ENCODE measurements around the gene YTHDF1.
A peak's percentile ranks its signal among the peaks of the same experiment; 100 is the strongest.

Gene YTHDF1
- total RNA-seq = 19.9 to 60.7 (median 44.9) reads per million in 17 experiments

DNA sequence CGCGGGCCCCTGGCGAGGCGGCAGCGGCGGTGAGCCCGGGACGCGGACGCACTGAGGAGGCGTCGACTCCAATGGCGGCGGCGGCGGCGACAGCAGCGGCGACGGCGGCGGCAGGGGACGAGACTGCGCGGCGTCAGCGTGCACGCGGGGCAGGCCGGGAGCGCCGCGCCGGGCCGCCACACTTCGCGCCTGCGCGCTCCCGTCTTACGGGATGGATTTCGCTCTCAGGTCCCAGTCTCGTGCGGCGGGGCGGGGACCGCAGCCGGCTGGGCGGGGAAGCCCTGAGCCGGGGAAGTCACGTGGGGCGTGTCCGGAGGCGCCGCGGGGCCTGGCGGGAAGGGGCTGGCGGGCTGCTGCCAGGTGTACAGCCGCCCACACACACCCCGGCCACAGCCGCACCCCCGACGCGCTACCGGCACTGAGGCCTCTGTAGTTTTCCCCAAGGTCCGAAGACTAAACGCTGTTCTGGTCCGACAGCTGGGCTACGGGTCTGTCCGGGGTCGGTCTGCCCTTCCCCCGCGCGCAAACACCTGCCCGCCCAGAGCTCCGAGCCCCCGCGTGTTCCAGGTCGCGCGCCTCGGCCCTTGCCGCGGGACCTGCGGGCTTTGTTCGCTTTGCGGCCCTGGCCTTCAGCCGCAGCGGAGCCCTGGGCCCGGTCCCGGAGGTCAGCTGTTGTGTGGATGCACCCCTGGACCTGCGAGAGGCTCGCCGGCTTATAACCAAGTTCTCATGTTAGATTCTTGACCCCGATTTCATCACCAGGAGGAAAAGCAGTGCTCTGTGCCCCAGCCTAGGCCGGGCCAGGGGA, at the start of gene YTHDF1:
Gene YTHDF1 (minus strand): TSS at position 91 of the 808 bp plus-strand sequence. CDS start 239 bp downstream, outside the sequence.
- peak; percentile 97 to 99 (median 98) for DNase-seq

DNA sequence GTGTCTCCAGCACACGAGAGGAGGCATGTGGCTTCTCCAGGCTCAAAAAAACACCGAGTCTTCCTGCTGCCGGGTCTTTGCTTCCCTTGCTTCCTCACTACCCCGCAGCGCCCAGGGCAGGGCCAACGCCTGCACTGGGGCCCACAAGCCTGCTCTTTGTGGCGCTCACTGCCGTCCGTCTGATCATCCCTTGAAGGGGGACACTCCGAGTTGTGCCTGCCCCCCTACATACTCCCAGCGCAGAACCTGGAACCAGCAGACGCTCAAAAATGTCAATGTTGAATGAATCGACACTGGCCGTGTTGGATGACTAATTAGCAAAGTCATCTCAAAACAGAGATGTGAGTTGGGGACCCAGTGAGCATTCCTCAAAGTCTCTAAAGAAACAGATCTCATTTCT, 48.6 kb upstream of the YTHDF1 start:
- DNase-seq = no peak

DNA sequence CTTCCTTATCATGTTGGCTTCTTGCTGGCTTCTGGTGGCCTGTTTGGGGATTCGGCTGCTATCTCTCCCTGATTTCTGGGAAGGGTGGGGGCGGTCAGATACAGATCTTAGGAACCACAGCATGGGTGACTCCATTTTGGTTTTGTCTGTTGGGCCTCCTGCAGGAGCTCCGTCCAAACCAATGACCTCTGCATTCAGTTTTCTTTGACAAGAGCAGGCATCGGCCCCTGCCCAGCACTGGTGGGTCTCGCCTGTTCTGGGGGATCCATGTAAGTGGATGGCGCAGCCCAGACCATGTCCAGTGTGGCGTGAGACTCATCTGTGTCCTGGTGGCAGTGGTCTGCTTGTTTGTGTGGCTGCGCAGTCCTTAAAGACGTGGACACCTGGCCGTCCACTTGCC, 48.1 kb upstream of the YTHDF1 start:
- DNase-seq = no peak

DNA sequence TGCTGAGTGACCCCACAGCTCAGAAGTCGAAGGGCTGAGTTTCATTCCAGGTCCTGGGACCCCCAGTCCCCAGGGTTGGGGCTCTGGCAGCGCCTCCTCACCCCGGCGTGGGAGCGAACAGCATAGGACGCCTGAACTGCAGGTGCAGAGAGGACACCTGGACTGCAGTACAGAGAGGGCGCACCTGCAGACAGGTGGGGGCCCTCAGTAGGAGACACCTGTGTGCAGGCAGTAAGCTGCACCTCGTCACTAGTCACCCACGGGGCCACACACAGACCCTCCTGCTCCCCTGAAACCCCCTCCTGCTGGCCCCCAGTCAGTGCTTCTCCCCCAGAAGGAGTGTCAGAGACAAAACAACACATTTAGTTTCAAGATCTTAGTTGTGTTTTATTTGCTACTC, 46.9 kb upstream of the YTHDF1 start:
- DNase-seq = no peak

DNA sequence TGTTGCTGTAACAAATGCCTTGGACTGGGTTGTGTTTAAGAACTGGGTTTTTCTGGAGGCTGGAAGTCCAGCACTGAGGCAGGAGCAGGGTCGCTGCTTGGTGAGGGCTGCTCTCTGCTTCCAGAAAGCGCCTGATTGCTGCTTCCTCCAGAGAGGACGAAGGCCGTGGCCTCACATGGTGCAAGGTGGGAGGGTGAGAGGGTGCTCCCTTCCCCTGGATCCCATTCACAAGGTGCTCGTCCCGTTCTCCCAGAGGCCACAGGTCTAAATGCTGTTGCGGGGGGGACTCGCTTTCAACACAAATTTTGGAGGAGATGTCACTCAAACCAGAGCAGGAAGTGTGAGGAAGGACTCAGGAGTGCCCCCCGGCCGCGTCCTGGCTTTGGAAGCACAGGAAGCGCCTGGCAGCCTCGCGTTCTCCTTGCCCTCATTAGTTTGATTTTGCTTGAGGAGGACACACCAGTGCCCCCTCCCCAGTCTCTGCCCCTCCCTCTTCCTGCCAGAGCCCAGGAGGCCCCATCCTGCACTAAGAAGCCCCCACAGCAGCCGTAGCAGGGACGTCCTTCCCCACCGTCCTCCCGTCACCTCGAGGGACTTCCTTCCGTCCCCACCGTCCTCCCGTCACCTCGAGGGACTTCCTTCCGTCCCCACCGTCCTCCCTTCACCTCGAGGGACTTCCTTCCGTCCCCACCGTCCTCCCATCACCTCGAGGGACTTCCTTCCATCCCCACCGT, 46.0 kb upstream of the YTHDF1 start:
- DNase-seq = no peak

DNA sequence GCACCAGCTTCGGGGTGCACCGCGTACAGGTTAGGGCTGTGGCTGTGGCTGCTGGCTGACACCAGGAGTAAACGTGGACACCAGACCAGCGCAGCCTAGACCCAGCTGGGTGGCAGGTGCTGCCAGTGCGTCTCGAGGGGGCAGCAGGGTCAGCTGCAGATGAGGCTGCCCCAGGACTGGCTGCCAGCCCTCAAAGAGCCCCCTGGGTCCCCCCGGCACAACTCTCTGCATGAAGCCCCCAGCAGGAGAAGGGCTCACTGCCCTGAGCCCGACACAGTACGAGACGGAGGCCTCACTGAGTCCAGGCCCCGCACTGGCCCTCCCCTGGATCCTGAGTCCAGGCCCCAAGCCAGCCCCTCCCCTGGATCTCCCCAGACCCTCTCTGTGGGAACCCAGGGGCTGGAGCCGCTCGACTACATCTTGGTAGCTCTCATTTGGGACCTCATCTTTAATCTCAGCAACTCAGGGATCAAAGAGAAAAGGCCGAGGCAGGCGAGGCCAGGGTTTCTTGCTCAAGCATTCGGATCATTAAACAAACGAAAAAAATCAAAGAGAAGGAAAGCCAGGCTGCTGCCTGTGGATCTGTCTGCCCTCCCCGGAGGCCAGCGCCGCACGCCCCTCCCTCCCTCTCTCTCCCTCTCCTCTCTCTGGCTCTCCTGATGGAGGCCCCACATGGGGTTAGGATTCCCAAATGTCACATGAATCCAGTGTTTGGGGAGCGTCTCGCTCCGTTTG, 45.3 kb upstream of the YTHDF1 start:
- no peak for DNase-seq

DNA sequence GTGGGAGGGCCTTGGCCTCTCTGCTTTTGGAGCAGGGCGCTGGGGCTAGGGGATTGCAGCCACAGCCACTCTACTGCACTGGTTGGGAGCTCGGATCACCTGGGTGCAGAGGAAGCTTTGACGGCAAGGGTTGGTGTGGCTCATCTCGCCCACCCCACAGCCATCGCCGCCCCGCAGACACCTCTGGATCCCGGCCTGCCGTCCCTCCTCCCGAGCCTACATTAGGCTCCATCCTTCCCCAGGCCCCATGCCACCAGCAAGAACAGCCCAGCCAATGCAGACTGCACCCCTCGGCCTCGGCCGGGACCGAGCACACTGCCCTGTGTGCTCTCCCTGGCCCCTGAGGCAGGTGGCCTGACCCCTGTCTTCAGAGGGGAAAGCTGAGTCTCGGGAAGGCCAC, 44.6 kb upstream of the YTHDF1 start:
- DNase-seq = no peak

DNA sequence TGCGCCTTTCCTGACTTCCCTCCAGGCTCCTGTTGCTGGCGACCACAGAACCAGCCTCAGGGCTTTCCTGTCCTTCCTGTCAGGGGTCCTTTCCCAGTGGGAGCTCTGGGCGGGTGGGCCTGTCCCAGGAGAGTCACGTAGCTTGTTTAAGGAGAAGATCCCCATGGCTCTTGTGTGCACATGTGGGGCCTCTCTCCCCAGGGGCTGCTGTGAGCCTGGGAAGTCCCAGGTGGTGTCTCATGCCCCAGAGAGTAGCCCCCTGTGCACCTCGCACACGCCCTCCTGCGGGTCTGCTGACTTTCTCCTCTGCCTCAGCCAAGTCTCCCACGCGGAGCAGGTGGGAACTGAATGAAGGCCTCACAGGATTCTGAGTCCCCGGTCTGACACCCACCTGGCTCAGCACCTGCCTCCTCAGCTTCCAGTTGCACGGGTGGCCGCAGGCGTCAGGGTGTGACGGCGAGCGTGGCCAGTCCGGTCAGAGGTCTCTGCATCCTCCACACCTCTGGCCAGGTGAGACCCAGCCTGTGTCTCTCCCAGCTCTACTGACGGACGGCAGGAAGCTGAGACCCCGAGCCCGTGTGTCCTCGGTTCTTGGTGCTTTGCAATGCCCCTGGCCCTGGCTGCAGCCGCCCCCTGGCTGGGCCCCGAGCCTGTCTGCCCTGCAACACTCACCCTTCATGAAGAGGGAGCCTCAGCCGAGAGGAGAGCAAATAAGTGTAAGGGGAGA, 44.0 kb upstream of the YTHDF1 start:
- no peak for DNase-seq

DNA sequence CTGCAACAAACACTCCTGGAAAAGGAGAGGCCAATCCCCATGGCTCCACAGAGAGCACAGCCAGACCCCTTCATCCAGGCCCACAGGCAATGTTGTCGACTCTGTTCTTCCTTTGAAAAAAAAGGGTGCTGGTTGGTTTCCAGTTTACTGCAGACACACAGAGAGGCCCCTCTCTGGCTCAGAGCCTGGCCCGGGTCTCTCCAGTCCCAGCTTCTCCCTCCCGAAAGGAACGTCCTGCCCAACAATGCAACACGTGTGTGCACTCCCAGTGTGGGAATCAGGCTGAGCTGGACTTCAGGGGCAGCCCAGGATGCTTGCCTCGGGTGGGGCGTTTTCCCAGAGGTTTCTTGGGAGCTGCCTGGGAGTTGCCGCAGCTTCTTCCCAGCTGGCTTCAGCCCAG, 42.9 kb upstream of the YTHDF1 start:
- DNase-seq = no peak

DNA sequence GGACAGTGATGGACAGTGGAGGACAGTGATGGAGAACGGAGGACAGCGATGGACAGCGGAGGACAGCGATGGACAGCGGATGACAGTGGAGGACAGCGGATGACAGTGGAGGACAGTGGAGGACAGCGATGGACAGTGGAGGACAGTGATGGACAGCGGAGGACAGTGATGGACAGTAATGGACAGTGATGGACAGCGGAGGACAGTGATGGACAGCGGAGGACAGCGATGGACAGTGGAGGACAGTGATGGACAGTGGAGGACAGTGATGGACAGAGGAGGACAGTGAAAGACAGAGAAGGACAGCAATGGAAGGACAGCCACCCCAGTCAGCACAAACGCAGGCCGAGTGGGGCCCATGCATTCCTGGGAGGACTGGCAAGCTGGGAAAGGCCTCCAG, 41.7 kb upstream of the YTHDF1 start:
- DNase-seq = no peak

DNA sequence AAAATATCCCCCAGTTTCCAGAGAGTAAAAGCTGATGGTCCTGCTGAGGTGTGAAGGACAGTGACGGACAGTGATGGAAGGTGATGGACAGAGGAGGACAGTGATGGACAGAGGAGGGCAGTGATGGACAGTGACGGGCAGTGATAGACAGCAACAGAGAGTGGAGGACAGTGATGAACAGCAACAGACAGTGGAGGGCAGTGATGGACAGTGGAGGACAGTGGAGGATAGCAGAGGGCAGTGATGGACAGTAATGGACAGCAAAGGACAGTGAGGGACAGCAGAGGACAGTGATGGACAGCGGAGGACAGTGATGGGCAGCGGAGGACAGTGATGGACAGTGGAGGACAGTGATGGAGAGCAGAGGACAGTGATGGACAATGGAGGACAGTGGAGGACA, 41.0 kb upstream of the YTHDF1 start:
- no peak for DNase-seq

DNA sequence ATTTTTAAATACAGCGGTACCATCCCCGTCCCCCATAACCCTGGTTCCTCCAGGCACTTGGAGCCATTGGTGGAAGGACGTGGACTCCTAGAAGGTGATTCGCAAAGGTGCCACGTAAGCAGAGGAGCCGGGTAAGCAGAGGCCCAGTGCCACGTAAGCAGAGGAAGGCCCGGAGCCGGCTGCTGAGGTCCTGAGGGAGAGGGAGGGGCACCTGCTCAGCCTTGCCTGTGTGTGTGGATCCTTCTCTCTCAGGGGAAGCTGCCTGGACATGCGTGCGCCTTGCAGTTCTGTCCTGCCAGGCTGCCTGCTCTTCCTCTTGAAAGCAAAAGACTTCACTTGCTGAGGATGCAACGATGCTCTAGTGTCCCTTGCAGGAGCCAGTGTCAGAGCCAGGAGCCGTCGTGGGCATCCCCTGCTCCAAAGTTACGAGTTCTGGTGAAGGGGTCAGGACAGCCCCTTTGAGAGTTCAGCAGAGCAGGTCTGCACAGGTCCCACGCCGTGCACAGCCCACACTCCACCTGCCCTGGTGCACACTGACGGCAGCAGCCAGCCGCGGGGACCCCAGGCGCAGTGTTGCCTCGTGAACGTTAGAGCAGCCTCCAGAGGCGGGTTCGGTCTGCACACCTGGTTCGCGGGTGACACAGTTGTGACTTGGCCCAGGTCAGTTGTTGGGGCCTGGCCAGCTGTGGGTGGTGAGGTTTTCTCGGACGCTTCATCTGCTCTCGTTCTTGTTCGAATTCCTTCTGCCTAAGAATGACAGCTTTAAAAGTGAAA, 40.2 kb upstream of the YTHDF1 start:
- DNase-seq = no peak

DNA sequence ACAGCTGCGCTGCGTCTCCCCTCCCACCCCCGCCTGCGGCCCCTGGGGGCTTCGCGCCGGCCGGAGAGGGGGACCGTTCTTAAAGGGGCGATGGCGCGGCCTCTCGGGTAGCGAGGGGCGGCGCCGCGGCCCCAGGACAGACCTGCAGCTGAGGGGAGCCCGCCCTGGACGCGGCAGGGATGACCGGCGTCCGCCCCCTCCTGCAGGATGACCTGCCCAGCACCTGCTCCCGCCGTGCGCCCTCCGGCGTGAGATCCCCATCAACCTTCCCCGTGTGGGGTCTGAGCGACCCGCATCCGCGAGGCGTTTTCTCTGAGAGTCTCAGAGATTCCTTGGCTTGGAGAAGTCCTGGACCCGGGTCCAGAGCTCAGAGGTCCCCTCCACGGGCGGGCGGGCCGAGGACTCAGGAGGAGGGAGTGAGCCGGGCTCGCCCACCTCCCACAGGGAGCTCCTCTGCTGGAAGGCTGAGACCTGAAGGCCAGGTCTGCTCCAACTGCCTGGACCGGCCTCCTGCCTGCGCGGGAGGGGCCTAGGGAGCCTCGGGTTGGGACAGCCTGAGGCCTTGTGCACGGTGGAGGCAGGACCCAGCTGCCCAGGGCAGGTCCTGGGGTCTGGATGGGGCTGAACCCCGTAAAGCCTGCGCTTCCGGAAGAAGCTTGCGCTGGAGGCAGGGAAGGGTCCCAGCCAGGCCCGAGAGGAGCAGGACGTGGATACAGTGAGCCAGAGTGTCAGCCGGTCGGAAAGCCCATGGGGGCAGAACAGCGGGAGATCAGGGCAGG, 38.9 kb upstream of the YTHDF1 start:
- DNase-seq = no peak

DNA sequence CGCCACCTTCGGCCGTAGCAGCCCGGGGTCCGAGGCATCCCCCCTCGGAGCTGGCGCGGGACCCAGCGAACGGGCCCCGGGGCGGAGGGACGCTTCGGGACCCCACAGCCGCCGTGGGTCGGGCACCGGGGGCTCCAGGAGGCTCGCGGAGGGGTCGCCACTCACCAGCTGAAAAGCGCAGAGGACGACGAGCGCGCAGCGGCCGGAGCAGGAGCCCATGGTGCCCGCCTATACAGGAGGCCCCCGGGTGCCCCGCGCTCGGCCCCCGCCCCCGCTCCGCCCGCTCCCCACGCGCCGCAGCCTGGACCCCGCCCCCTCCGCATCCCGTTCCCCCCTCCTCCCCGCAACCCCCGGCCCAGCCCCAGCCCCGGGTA, 38.3 kb upstream of the YTHDF1 start, which contains the start of gene NKAIN4:
Gene NKAIN4 (minus strand): TSS at position 232 of the 374 bp plus-strand sequence. CDS start 13 bp downstream, at position 219.
- no peak for DNase-seq

DNA sequence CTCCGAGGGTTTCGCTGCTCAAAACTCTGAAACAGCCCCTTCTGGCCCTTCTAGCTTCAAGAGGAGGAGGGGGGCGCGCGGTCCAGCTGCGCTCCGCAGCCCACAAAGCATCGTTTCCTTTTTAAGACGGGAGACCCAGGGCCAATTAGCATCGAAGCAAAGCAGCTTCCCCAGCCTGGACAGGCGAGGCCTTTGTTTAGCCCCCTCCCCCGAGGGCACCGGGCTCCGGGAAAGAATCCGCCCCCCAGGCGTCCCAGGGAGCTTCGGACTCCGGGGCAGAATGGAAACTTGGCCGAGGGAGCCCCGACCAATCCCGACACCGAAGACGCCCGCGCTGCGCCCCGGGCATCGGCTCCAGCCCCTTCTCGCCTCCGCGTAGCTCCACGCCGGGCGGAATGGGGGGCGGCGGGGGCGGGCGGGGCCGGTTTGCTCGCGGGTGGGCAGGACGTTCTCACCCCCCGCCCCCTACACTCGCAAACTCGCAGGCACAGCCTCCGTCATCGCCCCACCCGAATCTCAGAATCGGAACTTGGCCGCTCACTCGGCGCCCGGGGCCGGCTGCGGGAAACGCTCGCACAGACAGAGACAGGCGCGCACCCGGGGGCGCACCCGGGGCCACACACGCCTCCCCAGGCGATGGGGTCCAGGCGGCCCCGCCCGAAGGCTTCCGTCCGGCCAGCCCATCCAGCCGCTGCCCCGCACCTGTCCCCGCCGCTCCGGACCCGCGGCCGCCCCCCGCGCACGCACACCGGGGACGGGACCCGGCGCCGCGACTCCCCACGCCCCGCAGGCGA, 37.7 kb upstream of the YTHDF1 start:
- no peak for DNase-seq

DNA sequence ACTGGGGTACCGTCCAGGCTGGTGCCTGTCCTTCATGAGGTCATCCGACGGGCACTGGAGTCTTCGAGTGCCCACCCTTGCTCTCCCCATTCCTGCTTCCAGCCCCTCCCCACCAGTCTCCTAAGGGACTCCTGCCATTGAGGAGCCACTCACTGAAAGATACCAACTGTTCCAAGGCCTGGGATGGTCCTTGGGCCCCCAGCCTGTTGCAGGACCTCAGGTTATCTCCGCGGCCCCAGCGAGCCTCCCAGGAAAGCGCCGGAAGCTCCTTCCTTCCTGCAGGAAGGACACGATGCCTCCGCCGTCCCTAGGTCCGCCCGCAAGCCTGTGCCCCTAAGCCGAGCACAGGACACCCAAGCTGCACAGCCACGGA, 37.1 kb upstream of the YTHDF1 start:
- no peak for DNase-seq

DNA sequence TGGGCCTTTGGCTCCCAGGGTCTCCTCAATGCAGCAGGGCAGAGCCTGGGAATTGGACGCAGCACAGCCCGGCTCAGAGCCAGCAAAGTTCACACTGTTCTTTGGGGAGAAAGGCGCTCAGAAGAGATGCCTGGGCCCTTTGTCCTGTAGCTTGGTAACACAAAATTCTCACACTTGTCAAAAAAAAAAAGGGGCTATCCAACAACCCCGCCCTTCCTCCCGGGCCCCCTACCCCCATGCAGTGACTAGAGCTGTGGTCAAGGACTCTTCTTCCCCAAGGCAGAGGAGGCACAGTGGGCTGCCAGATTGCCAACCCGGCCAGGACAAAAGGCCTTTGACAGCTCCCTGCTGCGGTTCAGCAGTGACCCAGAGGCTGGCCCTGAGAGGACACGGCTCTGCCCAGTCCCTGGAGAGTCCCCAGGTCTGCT, 36.4 kb upstream of the YTHDF1 start:
- DNase-seq = no peak

DNA sequence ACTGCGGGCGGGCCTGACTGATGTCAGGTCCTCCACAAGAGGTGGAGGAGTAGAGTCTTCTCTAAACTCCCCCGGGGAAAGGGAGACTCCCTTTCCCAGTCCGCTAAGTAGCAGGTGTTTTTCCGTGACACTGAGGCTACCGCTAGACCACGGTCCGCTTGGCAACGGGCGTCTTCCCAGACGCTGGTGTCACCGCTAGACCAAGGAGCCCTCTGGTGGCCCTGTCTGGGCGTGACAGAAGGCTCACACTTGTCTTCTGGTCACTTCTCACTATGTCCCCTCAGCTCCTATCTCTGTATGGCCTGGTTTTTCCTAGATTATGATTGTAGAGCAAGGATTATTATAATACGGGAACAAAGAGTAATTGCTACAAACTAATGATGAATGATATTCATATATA, 35.4 kb upstream of the YTHDF1 start:
- DNase-seq = peak in 1 of 4 experiments; percentile 21

DNA sequence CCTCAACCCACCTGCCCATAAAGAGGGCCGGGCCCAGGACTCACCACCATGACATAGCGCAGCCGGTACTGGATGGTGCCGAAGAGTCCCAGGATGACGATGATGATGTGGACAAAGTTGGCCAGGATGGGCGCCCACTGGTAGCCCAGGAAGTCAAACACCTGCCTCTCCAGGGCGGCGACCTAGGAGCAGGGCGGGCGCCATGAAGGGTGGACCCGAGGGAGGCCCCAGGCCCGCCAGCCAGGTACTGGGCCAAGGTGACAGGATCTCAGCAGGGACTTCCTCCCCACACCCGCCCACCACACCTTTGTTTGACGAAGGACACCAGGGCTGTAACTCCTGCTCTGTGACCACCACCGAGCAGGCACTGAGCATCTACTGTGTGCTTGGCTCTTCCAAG, 34.0 kb upstream of the YTHDF1 start:
- DNase-seq = no peak

Measured in suppressor macrophage (primary cell).